ENCODE results near the gene TCF12.
"Not testable (repeated sequence)": the region's sequence is repeated elsewhere in the genome, so short reads cannot be mapped to it uniquely, and the experiment has no call there.

The TCF12 gene

DNA sequence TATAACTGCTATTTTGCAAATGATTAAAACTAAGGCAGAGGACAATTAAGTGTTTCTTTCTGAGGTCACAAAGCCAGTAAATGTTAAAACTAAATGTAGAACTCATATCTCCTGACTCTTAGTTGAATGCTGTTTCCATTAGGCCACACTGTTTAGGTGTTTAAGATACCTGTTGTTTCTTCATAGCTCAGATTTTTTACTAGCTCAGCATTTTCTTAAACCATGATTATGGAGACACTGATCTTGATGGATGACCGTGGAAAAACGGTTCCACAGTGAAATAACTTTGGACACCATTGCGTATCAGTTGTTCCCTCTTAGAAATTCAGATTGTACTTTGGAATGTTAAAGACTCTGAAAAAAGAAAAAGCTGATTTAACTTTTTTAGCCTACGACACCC, 177.5 kb downstream of the TCF12 start:
- no peaks in the 10 kb centered on the region for H3K9me3 ChIP-seq (ENCODE audit: control insufficient read depth, low read length)

GRCh38 chr15:57097246-57097645, 178.8 kb downstream of the TCF12 start:
- Histone ChIP-seq H3K9ac (ENCODE audit: low read length) (no peak overlapping the region), H3K27me3 (ENCODE audit: control insufficient read depth, insufficient read depth, low read length) (no peaks in the 10 kb centered on the region), H3K9me3 (ENCODE audit: control insufficient read depth, low read length) (no peaks in the 10 kb centered on the region), H3K4me1 (ENCODE audit: control insufficient read depth, insufficient read depth, low read length) (no peaks in the 10 kb centered on the region), H3K36me3 (ENCODE audit: control insufficient read depth, insufficient read depth, low read length) (no peaks in the 10 kb centered on the region), H3K4me3 (ENCODE audit: low read length) (no peak overlapping the region)

More for the DNA sequence above, 177.5 kb downstream of the TCF12 start:
- H3K4me1 ChIP-seq (ENCODE audit: control insufficient read depth, insufficient read depth, low read length), result no peaks in the 10 kb centered on the region
- H3K9ac ChIP-seq (ENCODE audit: low read length), result no peak overlapping the region
- H3K27me3 ChIP-seq (ENCODE audit: control insufficient read depth, insufficient read depth, low read length), result no peaks in the 10 kb centered on the region
- H3K36me3 ChIP-seq (ENCODE audit: control insufficient read depth, insufficient read depth, low read length), result no peaks in the 10 kb centered on the region
- H3K4me3 ChIP-seq (ENCODE audit: low read length), result no peak overlapping the region

GRCh38 chr15:57097919-57098543, 179.6 kb downstream of the TCF12 start:
- H3K4me3 ChIP-seq (ENCODE audit: low read length); H3K36me3 ChIP-seq (ENCODE audit: control insufficient read depth, insufficient read depth, low read length); H3K4me1 ChIP-seq (ENCODE audit: control insufficient read depth, insufficient read depth, low read length): not testable (repeated sequence)

DNA sequence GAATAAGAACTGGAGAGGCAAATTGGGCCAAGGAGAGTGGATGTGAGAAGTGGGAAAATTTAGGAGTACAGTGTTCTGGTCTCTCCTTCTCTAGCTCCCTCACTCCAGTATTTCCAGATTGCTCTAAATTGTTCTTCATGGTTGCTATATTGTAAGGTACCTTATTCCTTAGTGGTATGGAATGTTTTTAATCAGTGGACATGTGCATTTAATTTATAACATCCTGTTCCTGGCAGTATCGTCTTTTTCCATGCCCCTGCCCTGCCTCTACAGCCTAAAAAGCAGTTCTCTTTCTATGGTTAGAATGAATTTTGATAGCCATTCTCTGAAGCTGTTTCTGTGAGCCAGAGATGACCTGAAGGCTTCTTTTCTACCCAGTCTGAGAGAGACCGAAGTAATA, 180.5 kb downstream of the TCF12 start:
- no peak overlapping the region for H3K9ac ChIP-seq (ENCODE audit: low read length)
- no peaks in the 10 kb centered on the region for H3K4me1 ChIP-seq (ENCODE audit: control insufficient read depth, insufficient read depth, low read length)
- no peaks in the 10 kb centered on the region for H3K27me3 ChIP-seq (ENCODE audit: control insufficient read depth, insufficient read depth, low read length)
- no peaks in the 10 kb centered on the region for H3K36me3 ChIP-seq (ENCODE audit: control insufficient read depth, insufficient read depth, low read length)
- H3K9me3 ChIP-seq (ENCODE audit: control insufficient read depth, low read length), result no peaks in the 10 kb centered on the region
- H3K4me3 ChIP-seq (ENCODE audit: low read length), result no peak overlapping the region

More at GRCh38 chr15:57097919-57098543, 179.6 kb downstream of the TCF12 start:
- not testable (repeated sequence) for H3K9ac ChIP-seq (ENCODE audit: low read length); H3K27me3 ChIP-seq (ENCODE audit: control insufficient read depth, insufficient read depth, low read length); H3K9me3 ChIP-seq (ENCODE audit: control insufficient read depth, low read length)

GRCh38 chr15:57100136-57100539, 181.7 kb downstream of the TCF12 start:
- Histone ChIP-seq H3K4me3 (ENCODE audit: low read length) (no peak overlapping the region), H3K27me3 (ENCODE audit: control insufficient read depth, insufficient read depth, low read length) (no peaks in the 10 kb centered on the region), H3K9me3 (ENCODE audit: control insufficient read depth, low read length) (no peaks in the 10 kb centered on the region), H3K36me3 (ENCODE audit: control insufficient read depth, insufficient read depth, low read length) (no peaks in the 10 kb centered on the region), H3K9ac (ENCODE audit: low read length) (no peak overlapping the region), H3K4me1 (ENCODE audit: control insufficient read depth, insufficient read depth, low read length) (no peaks in the 10 kb centered on the region)

DNA sequence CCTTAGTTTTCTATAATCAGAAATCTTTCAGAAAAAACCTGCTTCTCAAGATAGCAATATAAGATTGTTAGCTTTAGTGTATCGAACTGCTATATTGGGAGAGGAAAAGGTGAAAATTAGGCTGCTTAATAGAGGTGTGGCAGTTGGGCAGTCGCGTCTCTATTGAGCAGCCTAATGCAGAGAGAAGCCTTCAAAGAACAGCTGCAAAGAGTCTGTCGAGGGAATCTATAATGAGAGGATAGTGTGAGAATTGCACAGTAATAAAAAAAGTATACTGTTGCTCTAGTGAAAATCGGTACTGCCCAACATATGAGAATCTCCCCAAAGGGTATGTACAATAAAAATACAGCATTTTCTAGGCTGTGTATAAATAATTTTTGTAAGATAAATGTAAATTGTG, 184.4 kb downstream of the TCF12 start:
- Histone ChIP-seq H3K36me3 (ENCODE audit: control insufficient read depth, insufficient read depth, low read length) (no peaks in the 10 kb centered on the region), H3K4me1 (ENCODE audit: control insufficient read depth, insufficient read depth, low read length) (no peaks in the 10 kb centered on the region), H3K9ac (ENCODE audit: low read length) (no peak overlapping the region), H3K9me3 (ENCODE audit: control insufficient read depth, low read length) (no peaks in the 10 kb centered on the region), H3K4me3 (ENCODE audit: low read length) (no peak overlapping the region), H3K27me3 (ENCODE audit: control insufficient read depth, insufficient read depth, low read length) (no peaks in the 10 kb centered on the region)

GRCh38 chr15:57108296-57108695, 189.9 kb downstream of the TCF12 start:
- no peaks in the 10 kb centered on the region for H3K36me3 ChIP-seq (ENCODE audit: control insufficient read depth, insufficient read depth, low read length)
- no peaks in the 10 kb centered on the region for H3K9me3 ChIP-seq (ENCODE audit: control insufficient read depth, low read length)
- H3K4me3 ChIP-seq (ENCODE audit: low read length), result no peak overlapping the region
- no peaks in the 10 kb centered on the region for H3K27me3 ChIP-seq (ENCODE audit: control insufficient read depth, insufficient read depth, low read length)
- H3K9ac ChIP-seq (ENCODE audit: low read length), result no peak overlapping the region
- no peaks in the 10 kb centered on the region for H3K4me1 ChIP-seq (ENCODE audit: control insufficient read depth, insufficient read depth, low read length)

- H3K4me3 ChIP-seq (ENCODE audit: low read length), result no peak overlapping the region
- no peak overlapping the region for H3K9ac ChIP-seq (ENCODE audit: low read length)
- H3K27me3 ChIP-seq (ENCODE audit: control insufficient read depth, insufficient read depth, low read length), result no peaks in the 10 kb centered on the region
- H3K4me1 ChIP-seq (ENCODE audit: control insufficient read depth, insufficient read depth, low read length), result no peaks in the 10 kb centered on the region
- no peaks in the 10 kb centered on the region for H3K9me3 ChIP-seq (ENCODE audit: control insufficient read depth, low read length)
- H3K36me3 ChIP-seq (ENCODE audit: control insufficient read depth, insufficient read depth, low read length), result no peaks in the 10 kb centered on the region
Observed at GRCh38 chr15:57109005-57109404, 190.6 kb downstream of the TCF12 start.

DNA sequence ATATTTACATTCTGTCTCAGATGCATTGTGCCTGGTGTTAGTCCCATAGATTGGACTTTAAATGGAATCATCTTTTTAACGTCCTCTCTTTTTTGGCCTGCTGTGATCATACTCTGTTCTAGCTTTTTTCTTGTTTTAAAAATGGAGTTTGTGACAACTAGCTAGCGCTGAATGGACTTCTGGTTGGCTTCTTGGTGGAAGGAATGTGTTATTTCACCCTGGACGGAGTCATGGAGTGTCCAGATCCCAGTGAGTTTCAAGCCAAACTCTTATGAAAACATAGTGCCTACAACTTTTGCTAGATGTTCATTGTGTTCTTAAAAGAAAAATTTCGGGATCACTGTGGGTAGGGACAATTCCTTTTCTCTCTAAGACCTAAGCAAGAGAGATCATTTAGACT, 192.6 kb downstream of the TCF12 start:
- Histone ChIP-seq H3K9ac (ENCODE audit: low read length) (no peak overlapping the region), H3K27me3 (ENCODE audit: control insufficient read depth, insufficient read depth, low read length) (no peaks in the 10 kb centered on the region), H3K9me3 (ENCODE audit: control insufficient read depth, low read length) (no peaks in the 10 kb centered on the region), H3K4me1 (ENCODE audit: control insufficient read depth, insufficient read depth, low read length) (peaks cover 4% of the 10 kb centered on the region), H3K36me3 (ENCODE audit: control insufficient read depth, insufficient read depth, low read length) (no peaks in the 10 kb centered on the region), H3K4me3 (ENCODE audit: low read length) (no peak overlapping the region)

DNA sequence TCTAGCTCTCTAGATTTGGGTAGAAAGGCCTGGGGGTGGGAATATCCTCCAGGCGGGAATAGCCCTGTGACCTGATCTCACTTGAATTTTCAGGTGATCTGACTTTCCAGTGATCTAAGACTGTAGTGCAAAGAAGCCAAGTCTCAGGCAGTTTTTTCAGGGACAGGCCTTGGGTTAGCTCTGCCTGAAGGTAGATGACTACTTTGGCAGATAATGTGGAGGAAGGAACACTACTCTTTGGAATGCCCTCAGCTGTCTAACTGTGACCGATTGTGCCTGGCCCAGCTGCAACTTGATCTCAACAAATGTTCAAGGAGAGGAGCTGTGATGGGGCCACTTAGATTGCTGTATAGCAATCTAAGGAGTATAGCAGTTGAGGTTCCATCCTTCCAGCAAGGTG, 193.7 kb downstream of the TCF12 start:
- H3K4me1 ChIP-seq (ENCODE audit: control insufficient read depth, insufficient read depth, low read length), result peaks cover 4% of the 10 kb centered on the region
- H3K36me3 ChIP-seq (ENCODE audit: control insufficient read depth, insufficient read depth, low read length), result no peaks in the 10 kb centered on the region
- H3K27me3 ChIP-seq (ENCODE audit: control insufficient read depth, insufficient read depth, low read length), result no peaks in the 10 kb centered on the region
- H3K9ac ChIP-seq (ENCODE audit: low read length), result no peak overlapping the region
- H3K4me3 ChIP-seq (ENCODE audit: low read length), result no peak overlapping the region
- no peaks in the 10 kb centered on the region for H3K9me3 ChIP-seq (ENCODE audit: control insufficient read depth, low read length)

- Histone ChIP-seq H3K4me1 (ENCODE audit: control insufficient read depth, insufficient read depth, low read length) (peaks cover 4% of the 10 kb centered on the region), H3K9ac (ENCODE audit: low read length) (no peak overlapping the region), H3K36me3 (ENCODE audit: control insufficient read depth, insufficient read depth, low read length) (no peaks in the 10 kb centered on the region), H3K4me3 (ENCODE audit: low read length) (no peak overlapping the region), H3K27me3 (ENCODE audit: control insufficient read depth, insufficient read depth, low read length) (no peaks in the 10 kb centered on the region), H3K9me3 (ENCODE audit: control insufficient read depth, low read length) (no peaks in the 10 kb centered on the region)
Observed at GRCh38 chr15:57114070-57114469, 195.6 kb downstream of the TCF12 start.

DNA sequence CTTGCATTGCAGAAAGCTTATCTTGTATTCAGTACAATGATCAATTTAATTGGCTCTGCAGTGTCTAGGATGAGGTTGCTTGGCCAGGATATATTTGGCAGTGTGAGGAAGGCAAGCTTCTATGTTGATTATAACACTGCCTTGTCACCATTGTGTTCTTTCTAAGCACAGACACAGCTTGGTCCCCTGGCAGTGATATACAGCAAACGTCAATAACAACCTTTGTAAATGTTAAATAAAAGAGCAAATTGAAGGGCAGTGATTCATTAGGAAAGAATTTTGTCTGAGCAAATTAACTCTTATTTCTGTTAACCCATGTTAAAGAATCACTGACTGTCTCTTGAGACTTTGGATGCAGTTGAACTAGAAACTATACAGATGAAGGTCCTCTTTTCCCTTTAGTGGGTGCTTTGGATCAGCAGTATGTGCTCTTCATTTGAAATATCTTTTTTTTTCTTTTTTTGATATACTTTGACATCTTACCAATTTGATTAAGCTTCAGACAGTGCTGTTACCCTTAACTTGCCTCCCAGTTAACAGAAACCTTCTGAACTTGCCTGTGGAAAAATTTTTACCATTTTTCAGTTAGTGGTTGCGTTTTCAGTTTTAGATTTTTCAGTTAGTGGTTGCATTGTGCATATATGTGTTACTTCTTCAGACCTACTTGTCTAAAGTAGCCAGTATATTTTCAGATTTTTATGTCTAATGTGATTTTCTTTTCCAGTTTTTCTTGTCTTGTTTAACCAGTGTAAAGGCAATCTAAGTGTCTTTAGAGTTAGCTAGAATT, 199.8 kb downstream of the TCF12 start:
- Histone ChIP-seq H3K4me3 (ENCODE audit: low read length) (no peak overlapping the region), H3K27me3 (ENCODE audit: control insufficient read depth, insufficient read depth, low read length) (no peaks in the 10 kb centered on the region), H3K36me3 (ENCODE audit: control insufficient read depth, insufficient read depth, low read length) (no peaks in the 10 kb centered on the region), H3K9me3 (ENCODE audit: control insufficient read depth, low read length) (no peaks in the 10 kb centered on the region), H3K4me1 (ENCODE audit: control insufficient read depth, insufficient read depth, low read length) (peaks cover 4% of the 10 kb centered on the region), H3K9ac (ENCODE audit: low read length) (no peak overlapping the region)
